ENCODE results near the gene DRG2.
A peak's percentile ranks its signal among the peaks of the same experiment; 100 is the strongest.

Gene DRG2

GRCh38 chr17:18108401-18109312 lies 20.9 kb downstream of the DRG2 start, which contains the start of gene MYO15A:
TSS of gene MYO15A (plus strand) at chr17:18108756. CDS start at chr17:18118801, 10,045 bp downstream.
- Histone ChIP-seq H4K20me1 (ENCODE audit: insufficient read depth, low read length) (no peaks in the 10 kb centered on the region), H3K9ac (ENCODE audit: low read depth, low read length) (no peak within 1 kb of the TSS), H3K27ac (ENCODE audit: low read length) (no peak within 1 kb of the TSS), H3K79me2 (ENCODE audit: insufficient read depth, low read length) (no peaks in the 10 kb centered on the region), H3K4me1 (ENCODE audit: insufficient read depth, low read length) (no peaks in the 10 kb centered on the region), H3K36me3 (ENCODE audit: insufficient read depth, low read length) (peaks cover 34% of the 10 kb centered on the region), H3K9me3 (ENCODE audit: insufficient read depth, low read length, severe bottlenecking) (no peaks in the 10 kb centered on the region), H3K4me2 (ENCODE audit: insufficient read depth, low read length) (no peak within 1 kb of the TSS), H3K27me3 (ENCODE audit: insufficient read depth, low read length, poor library complexity) (no peaks in the 10 kb centered on the region), H2AFZ (ENCODE audit: low read depth, low read length) (no peak within 1 kb of the TSS), H3K4me3 (ENCODE audit: low read depth in 1 of 2, low read length in 2 of 2) (no peak within 1 kb of the TSS)
- ATAC-seq (ENCODE audit: insufficient read depth, low read depth): 0 out of 3 replicates have a peak, but pooled peaks have one; percentile 10
- TF ChIP-seq, protein P1, sequence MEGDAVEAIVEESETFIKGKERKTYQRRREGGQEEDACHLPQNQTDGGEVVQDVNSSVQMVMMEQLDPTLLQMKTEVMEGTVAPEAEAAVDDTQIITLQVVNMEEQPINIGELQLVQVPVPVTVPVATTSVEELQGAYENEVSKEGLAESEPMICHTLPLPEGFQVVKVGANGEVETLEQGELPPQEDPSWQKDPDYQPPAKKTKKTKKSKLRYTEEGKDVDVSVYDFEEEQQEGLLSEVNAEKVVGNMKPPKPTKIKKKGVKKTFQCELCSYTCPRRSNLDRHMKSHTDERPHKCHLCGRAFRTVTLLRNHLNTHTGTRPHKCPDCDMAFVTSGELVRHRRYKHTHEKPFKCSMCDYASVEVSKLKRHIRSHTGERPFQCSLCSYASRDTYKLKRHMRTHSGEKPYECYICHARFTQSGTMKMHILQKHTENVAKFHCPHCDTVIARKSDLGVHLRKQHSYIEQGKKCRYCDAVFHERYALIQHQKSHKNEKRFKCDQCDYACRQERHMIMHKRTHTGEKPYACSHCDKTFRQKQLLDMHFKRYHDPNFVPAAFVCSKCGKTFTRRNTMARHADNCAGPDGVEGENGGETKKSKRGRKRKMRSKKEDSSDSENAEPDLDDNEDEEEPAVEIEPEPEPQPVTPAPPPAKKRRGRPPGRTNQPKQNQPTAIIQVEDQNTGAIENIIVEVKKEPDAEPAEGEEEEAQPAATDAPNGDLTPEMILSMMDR (IDR thresholded peaks at IDR 0.05; ENCODE audit: borderline replicate concordance, extremely low read depth, low read length, poor library complexity, severe bottlenecking): no peak
- no peak for TF ChIP-seq EZH2 (IDR thresholded peaks at IDR 0.05; ENCODE audit: borderline replicate concordance, low read depth, low read length, severe bottlenecking)
- no peak for DNase-seq

DNA sequence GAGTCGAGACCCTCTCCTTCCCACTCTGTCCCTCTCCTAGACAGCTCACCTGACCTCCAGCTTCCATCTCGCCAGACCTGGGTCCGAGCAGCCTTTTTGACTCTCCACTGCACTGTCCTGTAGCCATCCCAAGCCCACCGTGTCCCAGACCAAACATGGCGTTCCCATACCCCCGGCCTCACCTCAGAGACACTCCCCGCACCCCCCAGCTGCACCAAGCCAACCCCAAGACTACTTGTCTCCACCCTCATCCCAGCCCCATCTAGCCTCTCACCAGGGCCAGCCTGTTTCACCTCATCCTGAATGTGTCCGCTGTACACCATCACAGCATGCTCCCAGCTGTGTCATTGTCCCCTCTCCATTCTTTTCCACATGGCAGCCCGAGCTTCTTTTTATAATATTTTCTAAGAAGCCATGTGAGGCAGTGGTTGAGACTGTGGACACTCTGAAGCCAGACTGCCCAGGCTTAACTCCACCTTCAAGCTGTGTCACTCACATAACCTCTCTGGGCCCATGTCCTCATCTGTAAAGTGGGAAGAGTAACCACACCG lies 22.3 kb downstream of the DRG2 start:
- no peak overlapping the region for H3K9ac ChIP-seq (ENCODE audit: low read depth, low read length)
- no peak overlapping the region for H3K4me3 ChIP-seq (ENCODE audit: low read depth in 1 of 2, low read length in 2 of 2)
- no peak overlapping the region for H3K4me2 ChIP-seq (ENCODE audit: insufficient read depth, low read length)
- H3K9me3 ChIP-seq (ENCODE audit: insufficient read depth, low read length, severe bottlenecking): no peaks in the 10 kb centered on the region
- H3K27ac ChIP-seq (ENCODE audit: low read length): no peak overlapping the region
- ATAC-seq (ENCODE audit: insufficient read depth, low read depth): no peak
- H3K36me3 ChIP-seq (ENCODE audit: insufficient read depth, low read length): peaks cover 21% of the 10 kb centered on the region; the same call in 1 of the 2 replicates
- TF ChIP-seq, protein P1 (IDR thresholded peaks at IDR 0.05; ENCODE audit: borderline replicate concordance, extremely low read depth, low read length, poor library complexity, severe bottlenecking): no peak
- no peak for TF ChIP-seq EZH2 (IDR thresholded peaks at IDR 0.05; ENCODE audit: borderline replicate concordance, low read depth, low read length, severe bottlenecking)
- no peaks in the 10 kb centered on the region for H3K4me1 ChIP-seq (ENCODE audit: insufficient read depth, low read length)
- no peak overlapping the region for H2AFZ ChIP-seq (ENCODE audit: low read depth, low read length)
- H3K79me2 ChIP-seq (ENCODE audit: insufficient read depth, low read length): no peaks in the 10 kb centered on the region
- no peak for DNase-seq
- H4K20me1 ChIP-seq (ENCODE audit: insufficient read depth, low read length): no peaks in the 10 kb centered on the region
- no peaks in the 10 kb centered on the region for H3K27me3 ChIP-seq (ENCODE audit: insufficient read depth, low read length, poor library complexity)

DNA sequence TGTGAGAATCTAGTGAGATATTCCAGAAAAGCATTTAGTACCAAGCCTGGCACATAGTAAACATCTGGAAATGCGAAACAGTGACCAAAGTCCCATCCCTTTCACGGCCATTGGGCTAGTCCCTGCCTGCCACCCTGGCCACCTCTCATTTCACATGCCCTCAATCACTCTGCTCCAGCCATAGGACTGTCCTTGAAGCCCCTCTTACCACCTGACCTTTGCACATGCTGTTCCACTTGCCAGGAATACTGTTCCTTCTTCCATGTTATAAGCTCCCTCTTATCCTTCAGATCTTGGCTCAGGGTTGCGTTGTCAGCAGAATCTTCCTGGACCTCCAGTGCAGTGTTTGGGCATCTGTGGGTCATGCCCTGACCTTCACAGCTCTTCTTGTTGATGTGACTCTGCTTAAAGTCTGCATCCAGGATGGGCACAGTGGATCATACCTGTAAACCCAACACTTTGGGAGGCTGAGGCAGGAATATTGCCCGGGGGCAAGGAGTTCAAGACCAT lies 22.9 kb downstream of the DRG2 start:
- no peak overlapping the region for H2AFZ ChIP-seq (ENCODE audit: low read depth, low read length)
- H3K27ac ChIP-seq (ENCODE audit: low read length): no peak overlapping the region
- ATAC-seq (ENCODE audit: insufficient read depth, low read depth) (no peak), DNase-seq (no peak)
- TF ChIP-seq, protein P1 (IDR thresholded peaks at IDR 0.05; ENCODE audit: borderline replicate concordance, extremely low read depth, low read length, poor library complexity, severe bottlenecking): no peak
- no peak for TF ChIP-seq EZH2 (IDR thresholded peaks at IDR 0.05; ENCODE audit: borderline replicate concordance, low read depth, low read length, severe bottlenecking)
- H3K79me2 ChIP-seq (ENCODE audit: insufficient read depth, low read length): no peaks in the 10 kb centered on the region
- no peak overlapping the region for H3K4me3 ChIP-seq (ENCODE audit: low read depth in 1 of 2, low read length in 2 of 2)
- H3K4me1 ChIP-seq (ENCODE audit: insufficient read depth, low read length): no peaks in the 10 kb centered on the region
- no peak overlapping the region for H3K4me2 ChIP-seq (ENCODE audit: insufficient read depth, low read length)
- H3K36me3 ChIP-seq (ENCODE audit: insufficient read depth, low read length): peaks cover 14% of the 10 kb centered on the region; the same call in 1 of the 2 replicates
- no peaks in the 10 kb centered on the region for H3K9me3 ChIP-seq (ENCODE audit: insufficient read depth, low read length, severe bottlenecking)
- H3K27me3 ChIP-seq (ENCODE audit: insufficient read depth, low read length, poor library complexity): no peaks in the 10 kb centered on the region
- no peak overlapping the region for H3K9ac ChIP-seq (ENCODE audit: low read depth, low read length)
- H4K20me1 ChIP-seq (ENCODE audit: insufficient read depth, low read length): no peaks in the 10 kb centered on the region
